Vagina (tissue), 2 donors: Measurements from ENCODE around the gene STH. TPM values are rescaled to one million over a fixed set of nuclear protein-coding genes. Genes with fewer than 3 reads are reported as not detected.
A peak's percentile ranks its signal among the peaks of the same experiment; 100 is the strongest.

Experiments used
- DNase-seq, 2 donors: peaks; one replicate each; pipeline ENCODE4 v3.0.0-alpha.2; 2017; ENCODE audit errors: extremely low spot score in 2 of 2
- H3K27ac ChIP-seq: fragments of 200-600 bp; sonication (generic); one replicate; pipeline ENCODE4 v1.5.1; 2019
- H3K27me3 ChIP-seq: fragments of 200-600 bp; sonication (generic); one replicate; pipeline ENCODE4 v1.5.1; 2019
- H3K36me3 ChIP-seq, 2 donors: fragments of 200-600 bp; sonication (generic); one replicate each; pipeline ENCODE4 v1.5.1; 2017 to 2019
- H3K4me1 ChIP-seq: fragments of 200-600 bp; sonication (generic); one replicate; pipeline ENCODE4 v1.5.1; 2019
- H3K4me3 ChIP-seq, 2 donors: fragments of 200-600 bp; sonication (generic); 1 replicate in 1 of 2; 2 replicates in 1 of 2; pipeline ENCODE4 v1.5.1; 2016 to 2019
- H3K9me3 ChIP-seq: fragments of 200-600 bp; sonication (generic); one replicate; pipeline ENCODE4 v1.5.1; 2019
- CTCF ChIP-seq, 3 experiments: fragments of 450-650 bp in 2 of 3; fragments of 200-600 bp in 1 of 3; sonication (generic) in 1 of 3; IDR thresholded peaks; one replicate each; pipeline ENCODE4 v1.5.1; 2017 to 2019; ENCODE audit warnings: antibody characterized with exemption in 3 of 3, mild to moderate bottlenecking in 2 of 3, moderate library complexity in 2 of 3
- POLR2A ChIP-seq, 2 donors: fragments of 450-650 bp; IDR thresholded peaks; one replicate each; pipeline ENCODE4 v1.6.1; 2017; ENCODE audit warnings: antibody characterized with exemption in 2 of 2, mild to moderate bottlenecking in 2 of 2, moderate library complexity in 2 of 2
- POLR2AphosphoS5 ChIP-seq, 2 donors: sonication (generic); formaldehyde crosslinking; IDR thresholded peaks; one replicate each; pipeline ENCODE4 v1.9.0; 2017; ENCODE audit warnings: antibody characterized with exemption in 2 of 2, mild to moderate bottlenecking in 2 of 2, low read depth in 1 of 2; ENCODE audit not compliant: insufficient read depth in 1 of 2
- intact Hi-C: fragments of 100-400 bp; cut with DNase I; formaldehyde crosslinking; loops from one replicate; pipeline ENCODE4 v1.15.1; 2023
- total RNA-seq: library from RNA; depleted of rRNA; stranded (reverse); fragments of >200 nt; gene quantifications from one replicate; pipeline ENCODE4 v1.2.3, GENCODE V29; 2016

STH gene
- total RNA-seq, 1 donor from 2014 or later, result not detected

GRCh38 chr17:45972531-45972930 lies 26.5 kb upstream of the STH start:
- Histone ChIP-seq H3K27ac (no peak overlapping the region), H3K9me3 (no peaks in the 10 kb centered on the region), H3K36me3 (no peaks in the 10 kb centered on the region), H3K4me3 (no peak overlapping the region), H3K4me1 (peaks cover 9% of the 10 kb centered on the region), H3K27me3 (no peaks in the 10 kb centered on the region)
- TF ChIP-seq POLR2AphosphoS5 (IDR thresholded peaks at IDR 0.05; ENCODE audit: insufficient read depth in 1 of 2, low read depth in 1 of 2), result no peak
- TF ChIP-seq POLR2A (IDR thresholded peaks at IDR 0.05), result no peak
- no peak for TF ChIP-seq CTCF (IDR thresholded peaks at IDR 0.05)
- no peak for DNase-seq
- intact Hi-C loops, result no loop called here

- Histone ChIP-seq H3K4me3 (no peak overlapping the region), H3K27ac (no peak overlapping the region), H3K27me3 (no peaks in the 10 kb centered on the region), H3K4me1 (peaks cover 9% of the 10 kb centered on the region), H3K36me3 (no peaks in the 10 kb centered on the region), H3K9me3 (no peaks in the 10 kb centered on the region)
- no peak for TF ChIP-seq POLR2A (IDR thresholded peaks at IDR 0.05)
- TF ChIP-seq CTCF (IDR thresholded peaks at IDR 0.05), result no peak
- peak; percentile 29 to 60 for TF ChIP-seq POLR2AphosphoS5 (IDR thresholded peaks at IDR 0.05; ENCODE audit: insufficient read depth in 1 of 2, low read depth in 1 of 2)
- DNase-seq, result no peak
- intact Hi-C loops, result no loop called here
Observed at GRCh38 chr17:45973099-45973780, 25.8 kb upstream of the STH start.

- no peaks in the 10 kb centered on the region for H3K9me3 ChIP-seq
- no peaks in the 10 kb centered on the region for H3K36me3 ChIP-seq
- TF ChIP-seq POLR2AphosphoS5 (IDR thresholded peaks at IDR 0.05; ENCODE audit: insufficient read depth in 1 of 2, low read depth in 1 of 2), result no peak
- TF ChIP-seq CTCF (IDR thresholded peaks at IDR 0.05), result no peak
- TF ChIP-seq POLR2A (IDR thresholded peaks at IDR 0.05), result no peak
- intact Hi-C loops, result no loop called here
- H3K4me3 ChIP-seq, result no peak overlapping the region
- peaks cover 9% of the 10 kb centered on the region for H3K4me1 ChIP-seq
- no peaks in the 10 kb centered on the region for H3K27me3 ChIP-seq
- H3K27ac ChIP-seq, result no peak overlapping the region
- no peak for DNase-seq
Observed at GRCh38 chr17:45973946-45974859, 24.8 kb upstream of the STH start.

- no peaks in the 10 kb centered on the region for H3K36me3 ChIP-seq
- DNase-seq, result no peak
- H3K27ac ChIP-seq, result no peak overlapping the region
- TF ChIP-seq POLR2A (IDR thresholded peaks at IDR 0.05) (no peak), POLR2AphosphoS5 (IDR thresholded peaks at IDR 0.05; ENCODE audit: insufficient read depth in 1 of 2, low read depth in 1 of 2) (no peak), CTCF (IDR thresholded peaks at IDR 0.05) (no peak)
- no peaks in the 10 kb centered on the region for H3K27me3 ChIP-seq
- peaks cover 9% of the 10 kb centered on the region for H3K4me1 ChIP-seq
- intact Hi-C loops, result no loop called here
- no peaks in the 10 kb centered on the region for H3K9me3 ChIP-seq
- no peak overlapping the region for H3K4me3 ChIP-seq
Observed at GRCh38 chr17:45974916-45975630, 24.0 kb upstream of the STH start.
